Panc1 (cell line): ENCODE data around the gene INTS4. TPM values are rescaled to one million over a fixed set of nuclear protein-coding genes. Genes with fewer than 3 reads are reported as not detected.

Source experiments
- ATAC-seq: fragments of 200-7000 bp; cut with Tn5 transposase; 2 replicates; pipeline ENCODE4 v1.9.1; 2020; ENCODE audit warnings: mild to moderate bottlenecking, moderate library complexity
- BruUV-seq: library from RNA; stranded (reverse); fragments of 400-500 nt; replicated peaks from 2 replicates; lab custom pipeline; 2021; lab: Mats Ljungman, UMichigan
- CTCF ChIA-PET: fragments of 300-600 bp; sonication (Branson Sonifier 250); formaldehyde crosslinking; loops from one replicate; lab custom pipeline; 2022; ENCODE audit warnings: antibody characterized with exemption; lab: Charles Lee
- POLR2A ChIA-PET: fragments of 300-600 bp; sonication (Branson Sonifier 250); formaldehyde crosslinking; loops from one replicate; lab custom pipeline; 2022; ENCODE audit warnings: antibody characterized with exemption; lab: Charles Lee
- DNase-seq: peaks from one replicate; pipeline ENCODE4 v3.0.0-alpha.2; 2010; ENCODE audit warnings: low read depth, low spot score
- H3K27ac ChIP-seq: 2 replicates; pipeline ENCODE4 v1.5.1; 2011; ENCODE audit warnings: mild to moderate bottlenecking, low read length, inconsistent platforms
- H3K27me3 ChIP-seq: fragments of 200-500 bp; sonication (Bioruptor generic); 2 replicates; pipeline ENCODE4 v1.6.0; 2014; ENCODE audit warnings: low read length, inconsistent platforms; ENCODE audit not compliant: control insufficient read depth, insufficient read depth
- H3K36me3 ChIP-seq: fragments of 200-500 bp; sonication (Bioruptor generic); 2 replicates; pipeline ENCODE4 v1.5.1; 2014; ENCODE audit warnings: inconsistent platforms, mild to moderate bottlenecking, low read length, moderate library complexity; ENCODE audit not compliant: control insufficient read depth, insufficient read depth
- H3K4me1 ChIP-seq: 2 replicates; pipeline ENCODE4 v1.5.1; 2011; ENCODE audit warnings: inconsistent platforms, mild to moderate bottlenecking, low read length, moderate library complexity; ENCODE audit not compliant: control insufficient read depth, insufficient read depth
- H3K4me3 ChIP-seq, 2 experiments: 2 replicates each; pipeline ENCODE4 v1.5.1; 2011 to 2012; ENCODE audit warnings: low read depth in 2 of 2, low read length in 2 of 2, mild to moderate bottlenecking in 2 of 2, inconsistent platforms in 1 of 2, moderate library complexity in 1 of 2
- H3K9me3 ChIP-seq: fragments of 200-500 bp; sonication (Bioruptor generic); 2 replicates; pipeline ENCODE4 v1.5.1; 2014; ENCODE audit warnings: low read depth, mild to moderate bottlenecking, inconsistent platforms, low read length, moderate library complexity; ENCODE audit not compliant: control insufficient read depth, insufficient read depth
- CTCF ChIP-seq: fragments of 450-650 bp; IDR thresholded peaks from 2 replicates; pipeline ENCODE4 v1.5.1; 2017; ENCODE audit warnings: mild to moderate bottlenecking
- POLR2AphosphoS5 ChIP-seq: IDR thresholded peaks from 2 replicates; pipeline ENCODE4 v1.6.1; 2012; ENCODE audit warnings: mild to moderate bottlenecking, low read depth, low read length, moderate library complexity
- REST ChIP-seq, 2 experiments: IDR thresholded peaks; 2 replicates each; pipeline ENCODE4 v1.6.1; 2011 to 2012; ENCODE audit warnings: low read depth in 2 of 2, control low read depth in 1 of 2, low read length in 1 of 2, mild to moderate bottlenecking in 1 of 2, moderate library complexity in 1 of 2; ENCODE audit not compliant: insufficient read depth in 1 of 2
- SIN3A ChIP-seq: IDR thresholded peaks from 2 replicates; pipeline ENCODE4 v1.6.1; 2012; ENCODE audit warnings: low read depth, mild to moderate bottlenecking, low read length, moderate library complexity, borderline replicate concordance; ENCODE audit not compliant: insufficient read depth
- TCF7L2 ChIP-seq: IDR thresholded peaks from 2 replicates; pipeline ENCODE4 v1.6.1; 2011; ENCODE audit warnings: mild to moderate bottlenecking, low read depth, low read length, inconsistent platforms
- in situ Hi-C: cut with HindIII; loops from 2 replicates; pipeline ENCODE4 v1.10.0; 2016; ENCODE audit warnings: low sequenced_read_pairs, low pct_unique_long_range_greater_than_20kb
- intact Hi-C: fragments of 100-400 bp; cut with micrococcal nuclease; formaldehyde crosslinking; loops from one replicate; pipeline ENCODE4 v1.10.0; 2022; ENCODE audit not compliant: unreplicated experiment
- total RNA-seq: library from RNA; stranded (reverse); gene quantifications from one replicate; pipeline ENCODE4 v1.2.1, GENCODE V29; 2021; ENCODE audit not compliant: unreplicated experiment

The INTS4 gene
- total RNA-seq, 1 experiment from 2014 or later: 48.2 TPM

- Histone ChIP-seq H3K4me3 (no peak overlapping the region), H3K36me3 (no peaks in the 10 kb centered on the region), H3K27me3 (no peaks in the 10 kb centered on the region), H3K9me3 (no peaks in the 10 kb centered on the region), H3K4me1 (no peaks in the 10 kb centered on the region), H3K27ac (no peak overlapping the region)
- in situ Hi-C loops: no loop called here
- POLR2A ChIA-PET: no interaction called here
- no peak for ATAC-seq
- DNase-seq: no peak
- intact Hi-C loops: no loop called here
- no TSS peak for BruUV-seq
- TF ChIP-seq POLR2AphosphoS5 (no peak), REST (IDR thresholded peaks at IDR 0.05; ENCODE audit: insufficient read depth in 1 of 2, low read depth in 2 of 2, low read length in 1 of 2) (no peak), SIN3A (no peak), CTCF (no peak), TCF7L2 (no peak)
- CTCF ChIA-PET: interaction anchor here (0.7 kb wide), 1 partner anchor 20 kb away, joined by 5 read pairs; no protein-coding TSS in a partner anchor
Measured at GRCh38 chr11:78010755-78011154, 16.3 kb upstream of the INTS4 start.

GRCh38 chr11:78010304-78010703, 15.8 kb upstream of the INTS4 start:
- H3K4me1 ChIP-seq: no peaks in the 10 kb centered on the region
- DNase-seq (no peak), ATAC-seq (no peak)
- H3K27me3 ChIP-seq: no peaks in the 10 kb centered on the region
- H3K27ac ChIP-seq: no peak overlapping the region
- no peaks in the 10 kb centered on the region for H3K36me3 ChIP-seq
- TF ChIP-seq TCF7L2 (no peak), REST (IDR thresholded peaks at IDR 0.05; ENCODE audit: insufficient read depth in 1 of 2, low read depth in 2 of 2, low read length in 1 of 2) (no peak), POLR2AphosphoS5 (no peak), CTCF (no peak), SIN3A (no peak)
- no peak overlapping the region for H3K4me3 ChIP-seq
- ChIA-PET POLR2A (no interaction called here), CTCF (no interaction called here)
- in situ Hi-C loops: no loop called here
- intact Hi-C loops: no loop called here
- no peaks in the 10 kb centered on the region for H3K9me3 ChIP-seq
- no TSS peak for BruUV-seq
